ENCODE results near the gene CACNA1I.

- TF ChIP-seq CTCF (IDR thresholded peaks at IDR 0.05) (no peak), POLR2A (IDR thresholded peaks at IDR 0.05) (no peak)
Observed at GRCh38 chr22:39581303-39581702, 10.8 kb downstream of the CACNA1I start.
